Heart right ventricle (tissue), 16 donors: ENCODE measurements around the gene SLC26A9. TPM values are rescaled to one million over a fixed set of nuclear protein-coding genes. Genes with fewer than 3 reads are reported as not detected.

Experiments
- ATAC-seq, 8 donors: fragments of 200-7000 bp; cut with Tn5 transposase; one replicate each; pipeline ENCODE4 v1.9.1; 2020; ENCODE audit warnings: mild to moderate bottlenecking in 8 of 8, moderate library complexity in 8 of 8, moderate number of reproducible peaks in 1 of 8
- DNase-seq, 2 donors: peaks; one replicate each; pipeline ENCODE4 v3.0.0-alpha.2; 2020
- H3K27ac ChIP-seq, 10 donors: fragments of 200-600 bp; sonication (generic) in 2 of 10; one replicate each; pipeline versions ENCODE4 v1.5.0 to v1.8.0; 2020 to 2022; ENCODE audit warnings: mild to moderate bottlenecking in 3 of 10
- H3K27me3 ChIP-seq, 7 donors: fragments of 200-600 bp; one replicate each; pipeline ENCODE4 v1.8.0; 2021 to 2022; ENCODE audit warnings: mild to moderate bottlenecking in 2 of 7
- H3K36me3 ChIP-seq, 9 donors: fragments of 200-600 bp; sonication (generic) in 1 of 9; one replicate each; pipeline versions ENCODE4 v1.5.0 to v1.8.0; 2020 to 2022; ENCODE audit warnings: mild to moderate bottlenecking in 2 of 9
- H3K4me1 ChIP-seq, 9 donors: fragments of 200-600 bp; sonication (generic) in 1 of 9; one replicate each; pipeline versions ENCODE4 v1.5.0 to v1.8.0; 2020 to 2022; ENCODE audit warnings: mild to moderate bottlenecking in 4 of 9
- H3K4me3 ChIP-seq, 10 donors: fragments of 200-600 bp; sonication (generic) in 2 of 10; one replicate each; pipeline versions ENCODE4 v1.5.0 to v1.8.0; 2020 to 2022; ENCODE audit warnings: mild to moderate bottlenecking in 7 of 10, moderate library complexity in 2 of 10
- H3K9me3 ChIP-seq, 11 donors: fragments of 200-600 bp in 10 of 11; sonication (generic) in 2 of 11; one replicate each; pipeline versions ENCODE4 v1.5.0 to v1.8.0; 2013 to 2022; ENCODE audit warnings: mild to moderate bottlenecking in 2 of 11, control low read depth in 1 of 11, moderate library complexity in 1 of 11
- WGBS, 2 donors: extraction: QIAGEN DNeasy Blood & Tissue Kit; methylation state at CpG; one replicate each; pipeline ENCODE4 v1.1.7; 2013; ENCODE audit warnings: inconsistent platforms in 1 of 2; 5-methylcytosine and 5-hydroxymethylcytosine counted together
- intact Hi-C, 10 donors: fragments of 100-400 bp; cut with DNase I; formaldehyde crosslinking; loops; one replicate each; pipeline versions ENCODE4 v1.11.1 to v1.14.2; 2022
- polyA plus RNA-seq, 2 donors: library from polyadenylated mRNA; stranded (reverse); fragments of 200-250 nt; gene quantifications; one replicate each; pipeline ENCODE4 v1.2.3, GENCODE V29; 2013
- total RNA-seq, 10 donors: library from RNA; stranded (reverse); fragmentation: NEBNext Ultra II Directional in 3 of 10; extraction: Animal tissue kit (Norgen Biotek cat#: 25700) in 3 of 10; gene quantifications; one replicate each; pipeline versions ENCODE4 v1.2.1 to v1.2.4, GENCODE V29; 2021 to 2023
- TF ChIP-seq, protein P1 (sequence below), 9 donors: fragments of 200-600 bp; sonication (generic) in 2 of 9; IDR thresholded peaks; one replicate each; pipeline versions ENCODE4 v1.5.0 to v1.8.0; 2021 to 2022; ENCODE audit warnings: antibody characterized with exemption in 9 of 9, mild to moderate bottlenecking in 5 of 9, moderate library complexity in 1 of 9
- donor health status: Arrhythmogenic right ventricular cardiomyopathy.
- donor health status: ischemic (EF 13 %, LVEDD 7.1; RV severe dilation, severe dysfunction).
- donor health status: healthy with polysubstance abuse.
- donor health status: DM: no; HTN: yes; CAD: no.
- donor health status: DM: no; HTN: no; CAD: no.
- donor health status: ischemic (EF 25% LVEDD 6.9; RV normal size, moderate dysfunction).
- donor health status: ischemic (EF 25% LVEDD 5.7; RV mildly dilated, moderate dysfunction).
- donor health status: healthy.
- donor health status: DM: yes; HTN: yes; CAD: no.
- donor health status: Ischemic cardiomyopathy.
- donor health status: ischemic (EF 35%, LVEDD 5.7; RV mildly dilated, moderate dysfunction).
- donor health status: nonischemic (EF 11% LVEDD 7.7; RV severe dilation, severe dysfunction).
- donor health status: DM: yes; HTN: yes; CAD: no.
- donor health status: PGD.
- donor health status: ischemic (EF 29% LVEDD 5.4; RV normal size, mild dysfunction).
- donor health status: nonischemic (EF 23%, LVEDD 6.1; RV moderate dilation, normal function).

The SLC26A9 gene
- total and polyA plus RNA-seq, 12 donors, result 3.3 to 41.1 (median 12.7) TPM

DNA sequence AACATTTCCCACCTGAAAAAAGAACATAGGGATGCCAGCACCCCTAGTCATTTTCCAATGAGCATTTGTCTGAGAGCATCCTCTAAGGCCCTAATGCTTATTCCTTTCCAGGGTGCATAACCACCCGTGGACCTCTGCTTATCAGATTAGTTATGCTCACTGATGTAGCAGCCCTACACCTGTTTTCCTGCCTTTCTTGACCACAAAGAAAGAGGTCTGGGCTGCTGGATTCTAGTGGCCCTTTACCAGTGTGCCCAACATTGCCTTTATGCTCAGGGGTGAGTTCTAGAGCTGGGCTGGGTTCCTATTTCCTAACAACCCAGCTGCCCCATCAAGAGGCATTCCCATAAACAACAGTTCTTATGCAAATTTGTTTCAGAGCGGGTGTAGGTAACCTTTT lies 73.0 kb downstream of the SLC26A9 start:
- 81 to 83% methylated on average over 2 of the region's 2 CpGs for WGBS, 2 donors
- Histone ChIP-seq H3K36me3 (no peaks in the 10 kb centered on the region), H3K9me3 (peaks cover 0 to 6% (median 0%) of the 10 kb centered on the region in 11 donors), H3K4me1 (no peaks in the 10 kb centered on the region), H3K4me3 (no peak overlapping the region), H3K27me3 (no peaks in the 10 kb centered on the region), H3K27ac (no peak overlapping the region)
- ATAC-seq (no peak), DNase-seq (no peak)
- intact Hi-C loops, result no loop called here
- TF ChIP-seq, protein P1, sequence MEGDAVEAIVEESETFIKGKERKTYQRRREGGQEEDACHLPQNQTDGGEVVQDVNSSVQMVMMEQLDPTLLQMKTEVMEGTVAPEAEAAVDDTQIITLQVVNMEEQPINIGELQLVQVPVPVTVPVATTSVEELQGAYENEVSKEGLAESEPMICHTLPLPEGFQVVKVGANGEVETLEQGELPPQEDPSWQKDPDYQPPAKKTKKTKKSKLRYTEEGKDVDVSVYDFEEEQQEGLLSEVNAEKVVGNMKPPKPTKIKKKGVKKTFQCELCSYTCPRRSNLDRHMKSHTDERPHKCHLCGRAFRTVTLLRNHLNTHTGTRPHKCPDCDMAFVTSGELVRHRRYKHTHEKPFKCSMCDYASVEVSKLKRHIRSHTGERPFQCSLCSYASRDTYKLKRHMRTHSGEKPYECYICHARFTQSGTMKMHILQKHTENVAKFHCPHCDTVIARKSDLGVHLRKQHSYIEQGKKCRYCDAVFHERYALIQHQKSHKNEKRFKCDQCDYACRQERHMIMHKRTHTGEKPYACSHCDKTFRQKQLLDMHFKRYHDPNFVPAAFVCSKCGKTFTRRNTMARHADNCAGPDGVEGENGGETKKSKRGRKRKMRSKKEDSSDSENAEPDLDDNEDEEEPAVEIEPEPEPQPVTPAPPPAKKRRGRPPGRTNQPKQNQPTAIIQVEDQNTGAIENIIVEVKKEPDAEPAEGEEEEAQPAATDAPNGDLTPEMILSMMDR (IDR thresholded peaks at IDR 0.05), result no peak

Other genes starting within 250 kb of the SLC26A9 start
- gene NUCKS1, start 193.3 kb downstream of the SLC26A9 start, total RNA-seq, result 100 to 1,000 TPM; 174 to 245 (median 211) TPM
- gene NUCKS1, start 193.3 kb downstream of the SLC26A9 start, polyA plus RNA-seq, result 100 to 1,000 TPM in 1 of 2 donors, 10 to 100 TPM in 1; 31.8 to 107 TPM
- 10 to 100 TPM in 9 of 10 donors, 1 to 10 TPM in 1; 9.1 to 23.1 (median 16.3) TPM for gene RAB29, start 168.0 kb downstream of the SLC26A9 start, total RNA-seq
- gene RAB29, start 168.0 kb downstream of the SLC26A9 start, polyA plus RNA-seq, result 10 to 100 TPM in 1 of 2 donors, 1 to 10 TPM in 1; 5.6 to 10.4 TPM
- gene SLC41A1, start 130.3 kb downstream of the SLC26A9 start, total RNA-seq, result 100 to 1,000 TPM; 247 to 566 (median 322) TPM
- 100 to 1,000 TPM in 1 of 2 donors, 10 to 100 TPM in 1; 97.0 to 102 TPM for gene SLC41A1, start 130.3 kb downstream of the SLC26A9 start, polyA plus RNA-seq
- 1 to 10 TPM in 4 of 10 donors, under 1 TPM in 6; 0.12 to 1.9 (median 0.66) TPM for gene PM20D1, start 93.3 kb downstream of the SLC26A9 start, total RNA-seq
- under 1 TPM; 0.30 to 0.73 TPM for gene PM20D1, start 93.3 kb downstream of the SLC26A9 start, polyA plus RNA-seq
- 1 to 10 TPM in 8 of 10 donors, under 1 TPM in 2; 0.49 to 4.0 (median 1.4) TPM for gene RAB7B, start 59.9 kb upstream of the SLC26A9 start, total RNA-seq
- gene RAB7B, start 59.9 kb upstream of the SLC26A9 start, polyA plus RNA-seq, result 1 to 10 TPM in 1 of 2 donors, under 1 TPM in 1; 0.74 to 1.1 TPM
- not detected for gene CTSE, start 80.4 kb upstream of the SLC26A9 start, total RNA-seq
- gene CTSE, start 80.4 kb upstream of the SLC26A9 start, polyA plus RNA-seq, result under 1 TPM in 1 of 2 donors, not detected in 1; 0.01 TPM
- gene RHEX, start 109.7 kb upstream of the SLC26A9 start, total RNA-seq, result 1 to 10 TPM in 1 of 10 donors, not detected in 9; 1.2 TPM
- gene RHEX, start 109.7 kb upstream of the SLC26A9 start, polyA plus RNA-seq, result under 1 TPM in 1 of 2 donors, not detected in 1; 0.22 TPM
- gene AVPR1B, start 173.9 kb upstream of the SLC26A9 start, total RNA-seq, result not detected
- gene AVPR1B, start 173.9 kb upstream of the SLC26A9 start, polyA plus RNA-seq, result not detected